Measurements from ENCODE around the gene SH3D19. TPM values are rescaled to one million over a fixed set of nuclear protein-coding genes. Genes with fewer than 3 reads are reported as not detected.

Gene SH3D19
- total RNA-seq, 4 donors from 2014 or later, result 117 to 201 (median 130) TPM

DNA sequence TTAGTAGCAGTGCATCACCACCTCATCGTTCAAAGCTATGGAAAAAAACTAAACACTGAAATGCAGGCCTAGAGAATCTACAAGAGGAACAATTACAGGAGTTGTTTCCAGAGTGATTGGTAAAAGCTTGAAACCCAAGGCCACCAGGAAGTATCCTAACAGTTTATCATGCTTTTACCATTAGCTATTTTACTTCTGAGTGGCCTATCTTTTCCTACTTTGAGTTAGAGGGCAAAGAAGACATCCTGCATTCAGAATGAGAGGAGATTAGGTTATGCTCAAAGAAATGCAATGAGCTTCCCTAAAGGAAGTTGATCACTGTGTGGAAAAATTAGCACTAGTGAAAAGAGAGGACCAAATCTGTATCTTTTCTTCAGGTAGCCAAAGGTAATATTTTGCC is 118.2 kb downstream of the SH3D19 start:
- peaks cover 0 to 28% (median 16%) of the 10 kb centered on the region in 4 donors for H3K4me1 ChIP-seq
- no peak overlapping the region for H3K4me3 ChIP-seq
- intact Hi-C loops (cut with DNase I; ENCODE audit: low total_unique reads), result no loop called here
- no peaks in the 10 kb centered on the region for H3K9me3 ChIP-seq
- H3K27me3 ChIP-seq, result no peaks in the 10 kb centered on the region
- no peaks in the 10 kb centered on the region for H3K36me3 ChIP-seq
- in situ Hi-C loops (cut with MboI; ENCODE audit: low pct_ligation_motif_present in 1 of 4, low pct_unique_long_range_greater_than_20kb in 1 of 4, low sequenced_read_pairs in 3 of 4), result no loop called here
- TF ChIP-seq POLR2A (IDR thresholded peaks at IDR 0.05) (no peak), POLR2AphosphoS5 (IDR thresholded peaks at IDR 0.05) (no peak), EP300 (IDR thresholded peaks at IDR 0.05; ENCODE audit: low read depth) (no peak)
- TF ChIP-seq, protein P1, sequence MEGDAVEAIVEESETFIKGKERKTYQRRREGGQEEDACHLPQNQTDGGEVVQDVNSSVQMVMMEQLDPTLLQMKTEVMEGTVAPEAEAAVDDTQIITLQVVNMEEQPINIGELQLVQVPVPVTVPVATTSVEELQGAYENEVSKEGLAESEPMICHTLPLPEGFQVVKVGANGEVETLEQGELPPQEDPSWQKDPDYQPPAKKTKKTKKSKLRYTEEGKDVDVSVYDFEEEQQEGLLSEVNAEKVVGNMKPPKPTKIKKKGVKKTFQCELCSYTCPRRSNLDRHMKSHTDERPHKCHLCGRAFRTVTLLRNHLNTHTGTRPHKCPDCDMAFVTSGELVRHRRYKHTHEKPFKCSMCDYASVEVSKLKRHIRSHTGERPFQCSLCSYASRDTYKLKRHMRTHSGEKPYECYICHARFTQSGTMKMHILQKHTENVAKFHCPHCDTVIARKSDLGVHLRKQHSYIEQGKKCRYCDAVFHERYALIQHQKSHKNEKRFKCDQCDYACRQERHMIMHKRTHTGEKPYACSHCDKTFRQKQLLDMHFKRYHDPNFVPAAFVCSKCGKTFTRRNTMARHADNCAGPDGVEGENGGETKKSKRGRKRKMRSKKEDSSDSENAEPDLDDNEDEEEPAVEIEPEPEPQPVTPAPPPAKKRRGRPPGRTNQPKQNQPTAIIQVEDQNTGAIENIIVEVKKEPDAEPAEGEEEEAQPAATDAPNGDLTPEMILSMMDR (IDR thresholded peaks at IDR 0.05), result no peak
- no peak for DNase-seq
- peak overlapping the region in 1 of 4 donors; percentile 24 for H3K27ac ChIP-seq
- WGBS, 2 donors (ENCODE audit: low coverage in 1 of 2), result 50 to 78% methylated on average over 1 of the region's 1 CpG

DNA sequence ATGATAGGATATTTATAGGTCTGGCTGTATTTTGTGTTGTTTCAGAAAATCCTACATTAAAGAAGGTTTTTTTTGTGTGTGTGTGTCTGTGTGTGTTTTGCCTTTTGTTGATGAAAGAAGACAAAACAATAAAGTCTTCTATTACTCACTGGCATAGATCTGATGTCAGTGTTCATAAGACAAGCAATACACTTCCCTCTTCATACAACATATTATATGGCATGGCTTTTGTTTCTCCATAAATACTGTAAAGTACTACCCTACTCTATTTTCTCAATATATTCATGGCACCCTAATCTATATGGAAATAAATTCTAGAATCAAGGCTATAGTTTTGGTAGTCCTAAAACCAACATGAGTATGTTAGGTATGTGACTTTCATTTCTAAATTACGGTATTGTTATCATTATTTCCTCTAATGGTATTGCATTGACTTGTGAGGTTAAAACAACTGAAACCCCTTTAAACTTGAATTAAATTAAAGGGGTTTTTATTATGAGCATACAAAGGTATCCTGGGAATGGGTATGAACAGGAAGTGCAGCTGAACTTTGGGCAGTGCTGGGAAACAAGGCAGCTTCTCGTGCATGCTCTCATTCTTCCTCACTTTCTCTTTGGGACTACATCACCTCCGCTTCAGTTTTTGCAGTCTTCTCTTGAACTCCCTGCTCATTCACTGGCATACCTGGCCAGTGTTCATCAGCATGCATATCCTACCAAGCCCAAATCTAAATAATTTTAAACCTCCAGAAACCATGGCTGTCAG is 119.0 kb downstream of the SH3D19 start:
- in situ Hi-C loops (cut with MboI; ENCODE audit: low pct_ligation_motif_present in 1 of 4, low pct_unique_long_range_greater_than_20kb in 1 of 4, low sequenced_read_pairs in 3 of 4) (no loop called here), intact Hi-C loops (cut with DNase I; ENCODE audit: low total_unique reads) (no loop called here)
- no peaks in the 10 kb centered on the region for H3K9me3 ChIP-seq
- 40% methylated on average over 2 to 3 of the region's 3 CpGs for WGBS, 2 donors (ENCODE audit: low coverage in 1 of 2)
- no peaks in the 10 kb centered on the region for H3K36me3 ChIP-seq
- DNase-seq, result no peak
- no peak for TF ChIP-seq EP300 (IDR thresholded peaks at IDR 0.05; ENCODE audit: low read depth)
- TF ChIP-seq, protein P1 (IDR thresholded peaks at IDR 0.05), result no peak
- no peak for TF ChIP-seq POLR2AphosphoS5 (IDR thresholded peaks at IDR 0.05)
- TF ChIP-seq POLR2A (IDR thresholded peaks at IDR 0.05), result no peak
- peak overlapping the region in 1 of 4 donors; percentile 24 for H3K27ac ChIP-seq
- no peaks in the 10 kb centered on the region for H3K27me3 ChIP-seq
- H3K4me1 ChIP-seq, result peaks cover 0 to 28% (median 16%) of the 10 kb centered on the region in 4 donors
- no peak overlapping the region for H3K4me3 ChIP-seq

- Histone ChIP-seq H3K27ac (peak overlapping the region in 2 of 4 donors; percentile 26 to 45), H3K4me3 (no peak overlapping the region), H3K36me3 (no peaks in the 10 kb centered on the region), H3K9me3 (no peaks in the 10 kb centered on the region), H3K4me1 (peaks cover 0 to 28% (median 16%) of the 10 kb centered on the region in 4 donors), H3K27me3 (no peaks in the 10 kb centered on the region)
- in situ Hi-C loops (cut with MboI; ENCODE audit: low pct_ligation_motif_present in 1 of 4, low pct_unique_long_range_greater_than_20kb in 1 of 4, low sequenced_read_pairs in 3 of 4), result no loop called here
- 25 to 39% methylated on average over 1 of the region's 1 CpG for WGBS, 2 donors (ENCODE audit: low coverage in 1 of 2)
- DNase-seq, result no peak
- TF ChIP-seq EP300 (IDR thresholded peaks at IDR 0.05; ENCODE audit: low read depth) (no peak), POLR2A (IDR thresholded peaks at IDR 0.05) (no peak), POLR2AphosphoS5 (IDR thresholded peaks at IDR 0.05) (no peak)
- TF ChIP-seq, protein P1 (IDR thresholded peaks at IDR 0.05), result no peak
- intact Hi-C loops (cut with DNase I; ENCODE audit: low total_unique reads), result no loop called here
These were observed 119.7 kb downstream of the SH3D19 start for GRCh38 chr4:151205722-151206121.

DNA sequence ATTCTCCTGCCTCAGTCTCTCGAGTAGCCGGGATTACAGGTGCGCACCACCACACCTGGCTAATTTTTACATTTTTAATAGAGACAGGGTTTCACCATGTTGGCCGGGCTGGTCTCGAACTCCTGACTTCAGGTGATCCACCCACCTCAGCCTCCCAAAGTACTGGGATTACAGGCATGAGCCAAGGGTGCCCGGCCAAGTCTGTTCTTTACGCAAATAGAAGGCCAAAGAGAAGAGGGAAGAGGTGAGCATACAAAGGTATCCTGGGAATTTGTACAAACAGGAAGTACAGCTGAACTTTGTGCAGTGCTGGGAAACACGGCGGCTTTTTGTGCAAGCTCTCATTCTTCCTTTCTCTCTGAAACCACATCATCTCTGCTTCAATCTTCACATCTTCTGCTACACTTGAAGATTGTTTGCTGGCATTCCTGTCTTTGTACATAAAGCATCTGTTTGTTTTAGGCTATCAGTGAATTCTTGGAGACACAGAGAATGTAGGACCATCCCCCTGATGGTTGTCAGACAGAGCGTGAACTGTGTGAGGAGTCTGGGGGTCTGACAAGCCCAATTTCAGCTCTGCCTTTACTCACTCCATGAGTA is 120.4 kb downstream of the SH3D19 start:
- H3K4me1 ChIP-seq, result peaks cover 0 to 28% (median 16%) of the 10 kb centered on the region in 4 donors
- DNase-seq, result no peak
- no peaks in the 10 kb centered on the region for H3K9me3 ChIP-seq
- in situ Hi-C loops (cut with MboI; ENCODE audit: low pct_ligation_motif_present in 1 of 4, low pct_unique_long_range_greater_than_20kb in 1 of 4, low sequenced_read_pairs in 3 of 4) (no loop called here), intact Hi-C loops (cut with DNase I; ENCODE audit: low total_unique reads) (no loop called here)
- no peak overlapping the region for H3K4me3 ChIP-seq
- TF ChIP-seq POLR2AphosphoS5 (IDR thresholded peaks at IDR 0.05) (no peak), EP300 (IDR thresholded peaks at IDR 0.05; ENCODE audit: low read depth) (no peak), POLR2A (IDR thresholded peaks at IDR 0.05) (no peak)
- TF ChIP-seq, protein P1 (IDR thresholded peaks at IDR 0.05), result no peak
- peak overlapping the region in 2 of 4 donors; percentile 26 to 45 for H3K27ac ChIP-seq
- no peaks in the 10 kb centered on the region for H3K36me3 ChIP-seq
- WGBS, 2 donors (ENCODE audit: low coverage in 1 of 2), result 53 to 78% methylated on average over 5 to 10 of the region's 10 CpGs
- no peaks in the 10 kb centered on the region for H3K27me3 ChIP-seq

Data from transverse colon (tissue), 4 donors.